Hindlimb muscle (tissue), 1 donor: ENCODE measurements around the gene PRPF38B. TPM values are rescaled to one million over a fixed set of nuclear protein-coding genes. Genes with fewer than 3 reads are reported as not detected.
A peak's percentile ranks its signal among the peaks of the same experiment; 100 is the strongest.

Source experiments
- DNase-seq: peaks from one replicate; pipeline ENCODE4 v3.0.0-alpha.2; 2013
- polyA plus RNA-seq: library from polyadenylated mRNA; unstranded; fragments of 120-200 nt; gene quantifications from one replicate; pipeline ENCODE4 v1.2.1, GENCODE V29; 2013; ENCODE audit not compliant: insufficient read length

PRPF38B gene
- polyA plus RNA-seq, 1 donor: 42.2 TPM

GRCh38 chr1:108718927-108719655 lies 27.0 kb downstream of the PRPF38B start:
- DNase-seq: no peak

GRCh38 chr1:108719656-108720435 lies 27.7 kb downstream of the PRPF38B start:
- DNase-seq: no peak

DNA sequence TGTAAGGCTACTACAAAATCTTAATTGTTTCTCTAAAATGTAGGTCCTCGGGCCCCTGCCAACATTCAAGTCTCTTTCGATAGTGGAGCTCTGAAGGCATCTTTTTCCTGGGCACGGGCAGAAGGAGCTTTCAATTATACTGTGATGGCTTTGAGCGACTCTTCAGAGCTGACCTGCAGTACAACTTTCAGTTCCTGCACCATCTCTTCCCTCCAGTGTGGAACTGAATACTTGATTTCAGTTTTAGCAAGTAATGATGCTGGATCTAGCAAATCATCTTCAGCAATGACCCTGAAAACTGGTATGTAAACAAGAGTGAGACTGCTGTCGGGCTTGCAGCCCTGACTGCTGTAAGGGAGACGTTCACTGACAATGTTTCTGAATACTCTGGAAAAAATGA lies 30.2 kb downstream of the PRPF38B start:
- no peak for DNase-seq

GRCh38 chr1:108725906-108726305 lies 33.8 kb downstream of the PRPF38B start:
- DNase-seq: no peak

DNA sequence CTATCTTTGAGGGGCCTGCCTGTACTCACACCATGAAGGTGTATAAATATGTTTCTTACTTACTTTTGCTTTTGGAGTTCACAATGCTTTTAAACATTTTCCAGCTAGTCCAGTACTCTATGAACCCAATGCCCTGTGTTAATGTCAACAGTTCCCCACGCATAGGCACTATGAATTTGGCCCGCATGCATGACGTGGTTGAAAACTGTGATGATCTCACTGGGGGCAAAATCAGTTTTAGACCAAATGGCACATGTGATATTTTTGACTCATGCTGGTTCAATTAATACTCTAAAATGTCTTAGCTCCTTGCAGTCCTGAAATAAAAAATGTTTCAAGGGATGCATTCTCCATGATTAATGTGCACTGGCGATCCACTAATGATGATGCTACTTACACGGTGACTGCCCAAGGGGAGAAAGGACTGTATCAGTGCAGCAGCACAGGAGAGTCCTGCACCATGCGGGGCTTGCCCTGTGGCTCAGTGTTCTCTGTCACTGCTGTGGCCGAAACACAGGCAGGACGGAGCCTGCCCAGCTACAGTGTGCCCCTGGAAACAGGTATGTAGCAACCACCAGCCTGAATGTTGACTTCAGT lies 36.3 kb downstream of the PRPF38B start:
- no peak for DNase-seq

DNA sequence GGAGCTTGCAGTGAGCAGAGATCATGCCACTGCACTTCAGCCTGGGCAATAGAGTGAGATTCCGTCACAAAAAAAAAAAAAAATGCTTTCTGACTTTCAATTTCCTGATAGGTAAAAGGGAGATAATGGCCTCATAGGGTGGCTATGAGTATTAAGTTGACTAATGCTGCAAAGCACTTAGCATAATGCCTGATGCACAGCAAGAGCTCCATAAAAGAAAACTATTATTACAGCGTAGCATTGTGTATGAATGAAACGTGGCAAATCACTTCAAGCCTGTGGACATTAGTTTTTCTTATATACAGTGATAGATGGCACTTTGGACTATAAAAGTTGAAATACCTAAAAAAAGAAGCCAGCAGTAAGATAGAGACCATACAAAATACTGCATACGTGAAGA lies 37.4 kb downstream of the PRPF38B start:
- no peak for DNase-seq

- no peak for DNase-seq
These were observed 40.3 kb downstream of the PRPF38B start for GRCh38 chr1:108732398-108732797.

GRCh38 chr1:108734171-108734865 lies 42.2 kb downstream of the PRPF38B start:
- no peak for DNase-seq

DNA sequence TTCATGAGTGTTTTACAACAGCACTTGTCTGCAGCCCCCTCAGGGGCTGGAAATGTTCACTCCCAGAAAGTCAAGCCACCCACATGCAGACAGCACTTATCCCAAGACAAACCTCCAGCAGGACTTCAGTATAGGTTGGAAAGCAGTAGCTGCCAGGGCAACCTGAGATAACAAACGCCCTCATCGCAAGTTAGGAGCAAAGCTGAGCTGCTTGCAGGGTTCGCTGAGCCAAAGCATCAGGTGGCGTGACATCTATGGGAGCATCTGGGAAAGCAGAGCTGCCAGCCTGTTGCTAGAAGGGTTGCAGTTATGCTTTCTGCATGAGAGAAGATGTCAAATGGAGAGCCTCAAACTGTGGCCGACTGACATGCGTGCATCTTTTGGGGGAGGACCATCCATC lies 50.1 kb downstream of the PRPF38B start:
- no peak for DNase-seq

DNA sequence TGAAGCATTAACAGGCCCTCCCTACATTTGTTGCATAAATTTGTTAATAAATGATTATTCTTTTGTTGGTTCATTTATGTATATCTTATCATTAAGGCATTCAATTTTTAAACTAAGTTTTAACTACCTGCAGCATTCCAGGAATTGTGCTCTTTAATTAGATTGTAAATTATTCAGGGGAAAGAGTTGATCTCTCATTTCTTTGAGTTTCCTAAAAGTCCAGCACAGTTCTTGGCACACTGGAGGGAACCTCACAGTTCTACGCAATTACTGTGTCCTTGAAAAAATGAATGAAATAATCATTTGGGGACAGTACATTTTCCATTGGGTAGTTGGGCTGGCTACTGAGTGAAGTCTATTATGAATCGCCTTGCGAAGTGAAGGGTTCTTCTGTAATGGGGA lies 53.9 kb downstream of the PRPF38B start:
- DNase-seq: no peak

DNA sequence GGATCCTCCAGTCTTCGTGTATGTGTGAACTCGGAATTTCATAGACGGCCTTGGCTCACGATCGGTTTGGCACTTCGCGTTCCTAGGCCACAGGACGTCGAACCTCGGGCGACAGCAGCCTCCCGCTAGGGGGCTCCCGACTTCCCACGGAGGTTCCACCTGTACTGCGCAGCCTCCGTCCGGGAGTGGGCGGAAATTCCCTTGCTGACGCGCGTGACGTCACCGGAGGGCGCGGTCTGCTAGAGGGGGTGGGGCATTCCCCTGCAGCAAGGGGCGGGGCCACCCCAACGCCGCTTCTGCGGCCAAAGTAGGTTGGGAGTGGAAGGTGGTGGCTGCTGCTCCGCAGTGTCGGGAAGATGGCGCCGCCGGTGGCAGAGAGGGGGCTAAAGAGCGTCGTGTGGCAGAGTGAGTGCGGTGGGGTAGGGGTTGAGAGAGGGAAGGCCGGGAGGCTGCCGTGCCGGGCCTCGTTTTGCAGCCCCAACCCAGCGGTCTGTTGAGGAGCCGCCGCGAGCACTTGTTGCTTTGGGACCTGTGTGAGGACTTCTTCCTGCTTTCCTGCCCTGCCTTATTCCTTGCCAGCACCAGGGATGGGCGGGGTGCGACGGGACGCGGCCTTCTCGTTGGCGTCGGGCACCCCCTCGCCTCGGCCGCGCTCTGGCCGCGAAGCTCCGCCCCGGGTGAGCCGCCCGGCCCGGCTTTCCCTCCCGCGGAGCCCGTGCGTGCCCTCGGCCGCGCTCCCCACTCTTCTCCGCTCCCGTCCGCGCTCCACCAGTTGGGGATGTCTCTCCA lies 54.5 kb downstream of the PRPF38B start, which contains the start of gene STXBP3:
STXBP3 (plus strand) TSS at position 293 of the 789 bp plus-strand sequence; CDS start at position 357, 64 bp downstream.
- DNase-seq: peak; percentile 99

DNA sequence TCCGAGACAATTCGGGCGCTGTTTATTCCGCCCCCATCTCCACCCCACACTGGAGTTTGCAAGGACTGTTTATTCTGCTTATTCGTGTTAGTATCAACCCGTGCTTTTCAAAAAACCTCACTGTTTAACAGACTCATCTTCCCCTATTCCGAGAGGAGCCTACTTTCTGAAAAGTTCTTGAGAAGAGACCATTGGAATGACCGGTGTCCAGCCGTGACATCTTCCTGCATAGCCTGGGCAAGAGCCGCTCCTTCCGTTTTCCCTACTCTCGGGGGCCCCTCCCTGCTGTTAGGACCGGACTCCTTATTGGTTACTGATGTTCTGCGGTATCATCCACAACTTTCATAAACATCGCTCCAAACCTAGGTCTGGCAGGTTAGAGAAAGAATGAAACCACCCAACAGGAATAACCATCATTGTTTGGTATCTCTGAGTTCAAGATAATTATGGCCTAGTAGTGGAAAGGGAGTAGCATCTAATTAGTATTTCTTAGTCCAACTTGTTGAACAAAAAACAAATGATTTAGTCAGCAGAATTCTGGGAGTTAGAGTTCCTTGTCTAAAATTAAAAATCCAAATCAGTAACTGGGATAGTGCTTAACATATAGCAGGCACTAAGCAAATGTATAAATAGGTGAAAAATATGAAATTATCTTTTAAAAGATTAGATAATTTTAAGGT lies 55.2 kb downstream of the PRPF38B start:
- peak; percentile 87 for DNase-seq

GRCh38 chr1:108747898-108748297 lies 55.8 kb downstream of the PRPF38B start:
- DNase-seq: no peak

- no peak for DNase-seq
These were observed 57.0 kb downstream of the PRPF38B start for GRCh38 chr1:108749081-108749480.

DNA sequence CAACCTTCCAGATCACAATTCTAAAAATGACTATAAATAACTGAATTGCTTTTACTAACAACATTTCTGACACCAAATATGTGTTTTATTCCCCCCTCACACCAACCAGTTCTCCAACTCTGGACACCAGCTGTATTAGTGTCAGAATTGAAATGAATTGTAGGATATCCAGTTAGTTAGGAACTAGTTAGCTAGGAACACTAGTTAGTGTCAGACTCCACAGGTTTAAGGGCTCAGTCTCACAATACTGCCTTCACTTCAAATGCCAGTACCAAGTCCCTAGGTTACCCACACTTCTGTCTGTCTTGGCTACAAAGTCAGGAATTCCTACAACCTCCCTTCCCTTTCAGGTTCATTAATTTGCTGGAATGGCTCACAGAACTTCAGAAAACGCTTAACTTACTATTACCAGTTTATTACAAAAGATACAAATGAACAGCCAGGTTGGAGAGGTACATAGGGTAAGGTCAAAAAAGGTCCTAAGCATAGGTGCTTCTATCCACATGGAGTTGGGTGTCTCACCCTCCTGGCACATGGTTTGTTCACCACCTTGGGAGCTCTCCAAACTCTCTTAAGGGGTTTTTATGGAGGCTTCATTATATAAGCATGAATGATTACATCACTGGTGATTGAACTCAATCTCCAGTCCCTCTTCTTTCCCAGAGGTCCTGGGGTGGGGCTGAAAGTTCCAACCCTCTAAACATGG lies 58.5 kb downstream of the PRPF38B start:
- DNase-seq: no peak

Other genes starting within 250 kb of the PRPF38B start
- gene NBPF6, start 242.0 kb upstream of the PRPF38B start, polyA plus RNA-seq: not detected
- gene EEIG2, start 132.2 kb upstream of the PRPF38B start, polyA plus RNA-seq: 8.8 TPM
- gene HENMT1, start 31.2 kb upstream of the PRPF38B start, polyA plus RNA-seq: 20.4 TPM
- gene FNDC7, start 20.6 kb downstream of the PRPF38B start, polyA plus RNA-seq: not detected
- 26.8 TPM for gene STXBP3, start 54.4 kb downstream of the PRPF38B start, polyA plus RNA-seq
- 2.8 TPM for gene AKNAD1, start 164.8 kb downstream of the PRPF38B start, polyA plus RNA-seq
- gene GPSM2, start 184.7 kb downstream of the PRPF38B start, polyA plus RNA-seq: 27.9 TPM